NCI-H1417 treated with DMSO at 0.1 percent for 48 hours (cell line): ENCODE measurements around the gene CD177.
"Not testable (repeated sequence)": the region's sequence is repeated elsewhere in the genome, so short reads cannot be mapped to it uniquely, and the experiment has no call there.

Experiments
- DNase-seq: peaks from one replicate; lab custom pipeline; 2025; lab: John Stamatoyannopoulos, UW

The CD177 gene

GRCh38 chr19:43332058-43332922 is 21.2 kb upstream of the CD177 start:
- DNase-seq, result no peak

DNA sequence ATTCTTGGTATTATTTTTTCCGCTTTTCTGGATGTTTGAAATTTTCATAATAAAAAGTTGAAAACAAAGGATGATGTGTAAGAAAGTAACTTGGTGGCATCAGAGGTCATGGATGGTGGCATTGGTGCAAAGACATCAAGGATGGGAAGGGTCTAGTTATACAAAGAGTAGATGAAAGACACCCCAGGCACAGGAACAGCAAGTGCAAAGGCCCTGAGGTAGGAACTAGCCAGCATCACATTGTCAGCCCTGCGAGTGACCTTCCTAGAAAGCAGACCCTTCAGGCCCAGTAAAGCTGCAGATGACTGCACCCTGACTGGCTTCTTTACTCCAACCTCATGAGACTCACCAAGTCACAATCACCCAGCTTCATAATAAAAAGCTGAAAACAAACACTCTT is 17.0 kb upstream of the CD177 start:
- DNase-seq, result not testable (repeated sequence)

DNA sequence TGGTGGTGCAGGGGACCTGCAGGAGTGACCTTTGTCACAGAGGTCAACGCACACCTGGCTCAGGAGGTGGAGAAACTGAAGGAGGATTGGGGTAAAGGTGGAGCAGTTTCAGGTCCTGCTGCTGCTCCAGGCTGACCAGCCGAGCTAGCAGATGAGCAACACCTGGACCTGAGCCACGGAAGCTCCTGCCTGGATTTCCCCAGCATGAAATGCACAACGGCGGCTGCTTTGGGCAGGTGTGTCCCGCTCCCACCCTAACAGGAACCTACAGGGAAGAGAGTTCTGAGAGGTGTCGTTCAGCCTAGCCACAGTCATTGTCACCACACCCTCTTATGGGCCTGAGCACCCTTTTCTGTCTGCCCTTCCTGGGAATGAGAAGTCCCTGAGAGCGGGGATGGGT is 15.7 kb upstream of the CD177 start:
- DNase-seq, result no peak

- no peak for DNase-seq
Observed at GRCh38 chr19:43338530-43338929, 15.0 kb upstream of the CD177 start.

- DNase-seq, result not testable (repeated sequence)
Observed at GRCh38 chr19:43339243-43339930, 14.1 kb upstream of the CD177 start.

- not testable (repeated sequence) for DNase-seq
Observed at GRCh38 chr19:43340101-43340500, 13.4 kb upstream of the CD177 start.

- not testable (repeated sequence) for DNase-seq
Observed at GRCh38 chr19:43341098-43341497, 12.4 kb upstream of the CD177 start.

DNA sequence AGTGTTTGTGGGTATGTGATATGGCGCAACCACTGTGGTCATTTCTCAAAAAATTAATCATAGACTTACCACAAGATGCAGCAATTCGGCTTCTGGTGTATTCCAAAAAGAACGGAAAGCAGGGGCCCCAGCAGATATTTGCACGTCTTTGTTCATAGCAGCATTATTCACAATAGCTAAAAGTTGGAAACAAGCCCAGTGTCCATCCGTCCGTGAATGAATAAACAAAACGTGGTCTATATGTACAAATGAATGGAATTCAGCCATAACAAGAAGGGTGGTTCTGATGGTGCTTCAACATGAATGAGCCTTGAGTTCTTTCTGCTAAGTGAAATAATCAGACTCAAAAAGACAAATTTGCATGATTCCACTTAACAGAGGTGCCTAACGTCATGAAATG is 11.4 kb upstream of the CD177 start:
- DNase-seq, result not testable (repeated sequence)

GRCh38 chr19:43344347-43344925 is 9.1 kb upstream of the CD177 start:
- DNase-seq, result not testable (repeated sequence)

DNA sequence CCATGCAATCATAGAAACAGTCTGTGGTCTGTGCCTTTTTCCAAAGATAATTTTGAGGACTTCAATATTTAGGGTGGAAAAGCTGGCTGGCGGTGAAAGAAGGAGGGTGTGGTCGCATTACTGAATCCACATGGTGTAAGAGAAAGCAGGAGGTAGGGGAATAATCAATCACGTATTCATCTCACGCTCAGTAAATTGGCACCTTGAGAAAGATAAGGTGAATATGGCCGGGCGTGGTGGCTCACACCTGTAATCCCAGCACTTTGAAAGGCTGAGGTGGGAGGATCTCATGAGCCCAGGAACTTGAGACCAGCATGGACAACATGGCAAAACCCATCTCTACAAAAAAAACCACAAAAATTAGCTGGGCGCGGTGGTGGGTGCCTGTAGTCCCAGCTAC is 3.7 kb upstream of the CD177 start:
- not testable (repeated sequence) for DNase-seq

- no peak for DNase-seq
Observed at GRCh38 chr19:43351998-43352746, 1.3 kb upstream of the CD177 start.

DNA sequence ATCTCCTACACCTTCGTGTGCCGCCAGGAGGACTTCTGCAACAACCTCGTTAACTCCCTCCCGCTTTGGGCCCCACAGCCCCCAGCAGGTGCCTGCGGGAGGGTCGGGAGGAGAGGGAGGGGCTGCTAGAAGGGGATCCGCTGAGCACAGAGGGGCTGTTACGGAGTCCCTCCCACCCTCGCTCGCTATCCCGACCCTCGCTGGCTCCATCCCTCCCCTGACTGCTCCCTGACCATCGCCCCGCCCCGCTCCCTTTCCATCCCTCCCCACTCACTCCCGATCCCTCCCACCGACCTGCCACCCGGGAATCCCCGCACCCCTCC is 780 bp downstream of the CD177 start:
- no peak for DNase-seq

DNA sequence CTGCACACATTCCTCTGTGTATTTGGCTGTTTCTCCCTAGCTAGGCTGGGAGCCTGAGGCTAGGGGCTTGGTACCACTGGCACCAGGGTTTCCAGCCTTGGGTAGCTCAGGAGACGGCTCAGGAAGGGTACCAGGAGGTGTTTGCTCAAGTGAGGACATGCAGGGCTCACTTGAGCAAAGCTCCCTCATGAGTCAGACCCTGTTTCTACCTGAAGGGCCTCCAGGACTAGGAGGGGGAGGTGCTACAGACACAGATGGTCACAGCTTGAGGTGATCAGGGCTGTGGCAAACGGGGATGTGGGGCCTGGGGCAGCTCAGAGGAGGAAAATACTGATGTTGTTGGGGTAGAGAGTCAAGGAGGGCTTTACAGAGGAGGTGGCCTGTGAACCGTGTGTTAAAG is 3.3 kb downstream of the CD177 start:
- DNase-seq, result not testable (repeated sequence)

GRCh38 chr19:43362179-43362578 is 8.7 kb downstream of the CD177 start:
- DNase-seq, result no peak

DNA sequence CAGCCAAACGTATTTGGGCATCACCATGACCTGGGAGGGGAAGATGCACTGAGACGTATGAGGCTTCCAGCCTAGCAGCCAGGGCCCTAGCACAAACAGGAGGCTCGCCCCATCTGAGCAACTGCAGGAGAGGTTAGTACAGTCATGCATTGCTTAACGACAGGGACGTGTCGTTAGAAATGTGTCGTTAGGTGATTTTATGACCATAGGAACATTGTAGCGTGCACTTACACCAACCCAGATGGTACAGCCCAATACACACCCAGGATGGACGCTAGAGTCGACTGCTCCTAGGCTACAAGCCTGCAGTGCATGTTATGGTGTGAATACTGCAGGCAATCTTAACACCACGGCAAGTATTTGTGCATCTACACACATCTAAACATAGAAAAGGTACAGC is 9.3 kb downstream of the CD177 start:
- DNase-seq, result no peak

DNA sequence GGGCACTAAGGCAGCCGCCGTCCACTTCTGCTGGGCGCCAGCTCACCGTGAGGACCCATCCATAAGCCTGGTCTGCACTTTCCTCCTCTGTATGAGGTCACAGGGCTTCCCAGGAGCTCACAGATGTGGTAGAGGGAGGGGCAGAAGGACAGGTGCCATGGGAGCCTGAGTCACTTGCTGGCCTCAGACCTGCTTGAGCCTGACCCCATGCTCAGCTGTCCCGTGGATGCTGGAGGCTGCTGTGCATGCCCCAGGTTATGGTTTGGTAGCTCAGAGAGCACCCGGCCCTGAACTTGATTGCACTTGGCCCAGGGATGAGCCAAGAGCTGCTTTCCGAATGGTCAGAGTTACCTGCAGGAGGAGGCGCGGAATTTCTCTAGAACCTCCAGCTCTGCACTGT is 12.2 kb downstream of the CD177 start:
- DNase-seq, result not testable (repeated sequence)

- DNase-seq, result no peak
Observed at GRCh38 chr19:43367822-43368221, 14.3 kb downstream of the CD177 start.

DNA sequence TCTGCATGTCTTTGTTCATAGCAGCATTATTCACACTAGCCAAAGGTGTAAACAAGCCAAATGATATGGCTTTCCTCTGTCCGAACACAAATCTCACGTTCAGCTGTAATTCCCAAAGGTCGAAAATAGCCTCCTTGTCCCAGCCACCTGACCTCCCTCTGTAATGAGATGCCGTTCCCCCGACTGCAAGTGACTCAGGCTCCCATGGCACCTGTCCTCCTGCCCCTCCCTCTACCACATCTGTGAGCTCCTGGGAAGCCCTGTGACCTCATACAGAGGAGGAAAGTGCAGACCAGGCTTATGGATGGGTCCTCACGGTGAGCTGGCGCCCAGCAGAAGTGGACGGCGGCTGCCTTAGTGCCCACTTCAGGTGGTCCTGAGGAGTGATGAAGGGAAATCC is 15.4 kb downstream of the CD177 start:
- not testable (repeated sequence) for DNase-seq

DNA sequence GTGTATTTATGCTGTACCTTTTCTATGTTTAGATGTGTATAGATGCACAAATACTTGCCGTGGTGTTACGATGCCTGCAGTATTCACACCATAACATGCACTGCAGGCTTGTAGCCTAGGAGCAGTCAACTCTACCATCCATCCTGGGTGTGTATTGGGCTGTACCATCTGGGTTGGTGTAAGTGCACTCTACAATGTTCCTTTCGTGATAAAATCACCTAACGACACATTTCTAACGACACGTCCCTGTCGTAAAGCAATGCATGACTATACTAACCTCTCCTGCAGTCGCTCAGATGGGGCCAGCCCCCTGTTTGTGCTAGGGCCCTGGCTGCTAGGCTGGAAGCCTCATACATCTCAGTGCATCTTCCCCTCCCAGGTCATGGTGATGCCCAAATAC is 18.4 kb downstream of the CD177 start:
- no peak for DNase-seq

GRCh38 chr19:43372462-43372861 is 19.0 kb downstream of the CD177 start:
- DNase-seq, result no peak

DNA sequence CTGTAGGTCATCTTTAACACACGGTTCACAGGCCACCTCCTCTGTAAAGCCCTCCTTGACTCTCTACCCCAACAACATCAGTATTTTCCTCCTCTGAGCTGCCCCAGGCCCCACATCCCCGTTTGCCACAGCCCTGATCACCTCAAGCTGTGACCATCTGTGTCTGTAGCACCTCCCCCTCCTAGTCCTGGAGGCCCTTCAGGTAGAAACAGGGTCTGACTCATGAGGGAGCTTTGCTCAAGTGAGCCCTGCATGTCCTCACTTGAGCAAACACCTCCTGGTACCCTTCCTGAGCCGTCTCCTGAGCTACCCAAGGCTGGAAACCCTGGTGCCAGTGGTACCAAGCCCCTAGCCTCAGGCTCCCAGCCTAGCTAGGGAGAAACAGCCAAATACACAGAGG is 24.1 kb downstream of the CD177 start:
- not testable (repeated sequence) for DNase-seq

GRCh38 chr19:43380008-43380407 is 26.5 kb downstream of the CD177 start:
- DNase-seq, result no peak
